OCI-LY3 (cell line): ENCODE measurements around the gene PTPRD.

Experiments
- EZH2phosphoT487 ChIP-seq: fragments of 200-600 bp; shearing (Covaris generic); IDR thresholded peaks from 2 replicates; pipeline ENCODE4 v1.6.1; 2018; ENCODE audit warnings: antibody characterized with exemption, mixed run types, low read depth
- TF ChIP-seq, protein P1 (sequence below): fragments of 200-600, 300-600 bp; sonication (generic); IDR thresholded peaks from 2 replicates; pipeline ENCODE4 v1.5.1; 2014; ENCODE audit warnings: antibody characterized with exemption, low read length, low read depth

DNA sequence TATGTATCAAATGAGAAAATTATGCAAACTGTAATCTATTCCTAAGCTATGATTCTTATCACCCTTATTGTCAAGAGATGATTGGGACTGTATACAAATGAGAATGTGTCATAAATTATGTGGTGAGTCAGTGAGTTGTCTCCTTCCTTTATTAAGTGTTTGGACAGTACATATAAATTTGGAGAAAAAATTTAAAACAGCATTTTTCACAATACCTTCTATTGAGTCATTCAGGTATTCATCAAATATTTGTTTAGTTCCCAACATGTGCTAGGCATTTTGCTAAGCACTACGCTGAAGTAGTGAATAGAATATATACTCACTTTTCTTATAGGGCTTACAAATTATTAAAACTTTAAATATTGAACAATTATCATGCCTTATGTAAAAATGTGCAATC is 36.3 kb upstream of the PTPRD start:
- TF ChIP-seq, protein P1, sequence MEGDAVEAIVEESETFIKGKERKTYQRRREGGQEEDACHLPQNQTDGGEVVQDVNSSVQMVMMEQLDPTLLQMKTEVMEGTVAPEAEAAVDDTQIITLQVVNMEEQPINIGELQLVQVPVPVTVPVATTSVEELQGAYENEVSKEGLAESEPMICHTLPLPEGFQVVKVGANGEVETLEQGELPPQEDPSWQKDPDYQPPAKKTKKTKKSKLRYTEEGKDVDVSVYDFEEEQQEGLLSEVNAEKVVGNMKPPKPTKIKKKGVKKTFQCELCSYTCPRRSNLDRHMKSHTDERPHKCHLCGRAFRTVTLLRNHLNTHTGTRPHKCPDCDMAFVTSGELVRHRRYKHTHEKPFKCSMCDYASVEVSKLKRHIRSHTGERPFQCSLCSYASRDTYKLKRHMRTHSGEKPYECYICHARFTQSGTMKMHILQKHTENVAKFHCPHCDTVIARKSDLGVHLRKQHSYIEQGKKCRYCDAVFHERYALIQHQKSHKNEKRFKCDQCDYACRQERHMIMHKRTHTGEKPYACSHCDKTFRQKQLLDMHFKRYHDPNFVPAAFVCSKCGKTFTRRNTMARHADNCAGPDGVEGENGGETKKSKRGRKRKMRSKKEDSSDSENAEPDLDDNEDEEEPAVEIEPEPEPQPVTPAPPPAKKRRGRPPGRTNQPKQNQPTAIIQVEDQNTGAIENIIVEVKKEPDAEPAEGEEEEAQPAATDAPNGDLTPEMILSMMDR: no peak
- no peak for TF ChIP-seq EZH2phosphoT487
